CD14-positive monocyte (primary cell): ENCODE results near the gene GNB3. TPM values are rescaled to one million over a fixed set of nuclear protein-coding genes. Genes with fewer than 3 reads are reported as not detected.

Experiments
- DNase-seq, 3 donors: peaks; one replicate each; pipeline ENCODE4 v3.0.0-alpha.2; 2011 to 2022
- H2AFZ ChIP-seq: 2 replicates; pipeline ENCODE4 v1.6.0; 2012; ENCODE audit warnings: mild to moderate bottlenecking, low read depth, low read length, inconsistent platforms; ENCODE audit not compliant: insufficient read depth, poor library complexity, severe bottlenecking
- H3K27ac ChIP-seq, 2 donors: 1 replicate in 1 of 2; 2 replicates in 1 of 2; pipeline ENCODE4 v1.5.1; 2012 to 2013; ENCODE audit warnings: low read length in 2 of 2, control low read depth in 1 of 2, inconsistent platforms in 1 of 2, low read depth in 1 of 2, mild to moderate bottlenecking in 1 of 2
- H3K27me3 ChIP-seq, 2 donors: one replicate each; pipeline versions ENCODE4 v1.6.0 to v1.6.1; 2011 to 2013; ENCODE audit warnings: low read length in 2 of 2; ENCODE audit not compliant: control insufficient read depth in 2 of 2, insufficient read depth in 2 of 2
- H3K36me3 ChIP-seq, 2 donors: replicated peaks in 1 of 2; 1 replicate in 1 of 2; 2 replicates in 1 of 2; pipeline versions ENCODE4 v1.5.1 to v1.6.1; 2012 to 2013; ENCODE audit warnings: low read length in 2 of 2, control low read depth in 1 of 2, inconsistent platforms in 1 of 2, mild to moderate bottlenecking in 1 of 2; ENCODE audit not compliant: insufficient read depth in 2 of 2, control insufficient read depth in 1 of 2
- H3K4me1 ChIP-seq, 2 donors: 1 replicate in 1 of 2; 2 replicates in 1 of 2; pipeline versions ENCODE4 v1.5.1 to v1.6.1; 2012 to 2013; ENCODE audit warnings: low read length in 2 of 2, control low read depth in 1 of 2, inconsistent platforms in 1 of 2, mild to moderate bottlenecking in 1 of 2, moderate library complexity in 1 of 2; ENCODE audit not compliant: insufficient read depth in 2 of 2, control insufficient read depth in 1 of 2
- H3K4me2 ChIP-seq: replicated peaks from 2 replicates; pipeline ENCODE3; 2012; ENCODE audit warnings: low read length, moderate library complexity, mild to moderate bottlenecking; ENCODE audit not compliant: poor library complexity, severe bottlenecking; ENCODE audit errors: extremely low read depth
- H3K4me3 ChIP-seq, 3 experiments: fragments of 200-600 bp in 1 of 3; sonication (generic) in 1 of 3; replicated peaks in 1 of 3; 1 replicate in 2 of 3; 2 replicates in 1 of 3; pipeline ENCODE4 v1.5.1; 2011 to 2013; ENCODE audit warnings: low read length in 3 of 3, mild to moderate bottlenecking in 3 of 3, control low read depth in 2 of 3, low read depth in 2 of 3, inconsistent platforms in 1 of 3, moderate library complexity in 1 of 3
- H3K79me2 ChIP-seq: 2 replicates; pipeline ENCODE4 v1.6.0; 2012; ENCODE audit warnings: mild to moderate bottlenecking, control low read depth, inconsistent platforms, low read length, moderate library complexity; ENCODE audit not compliant: insufficient read depth
- H3K9ac ChIP-seq: 2 replicates; pipeline ENCODE4 v1.6.0; 2017; ENCODE audit warnings: low read length, mild to moderate bottlenecking; ENCODE audit not compliant: insufficient read depth, poor library complexity, severe bottlenecking
- H3K9me3 ChIP-seq, 2 donors: replicated peaks in 1 of 2; 1 replicate in 1 of 2; 2 replicates in 1 of 2; pipeline versions ENCODE4 v1.5.1 to v1.6.1; 2012 to 2013; ENCODE audit warnings: low read length in 2 of 2, control low read depth in 1 of 2; ENCODE audit not compliant: control insufficient read depth in 1 of 2, insufficient read depth in 1 of 2
- H4K20me1 ChIP-seq: 2 replicates; pipeline ENCODE4 v1.6.0; 2012; ENCODE audit warnings: mild to moderate bottlenecking, low read length, control low read depth, moderate library complexity; ENCODE audit not compliant: insufficient read depth
- H3K27ac Mint-ChIP-seq, 7 donors: one replicate each; pipeline ENCODE4 v1.8.0; 2020; ENCODE audit warnings: mild to moderate bottlenecking in 7 of 7, mixed read lengths in 7 of 7, moderate library complexity in 6 of 7, inconsistent platforms in 2 of 7
- H3K27me3 Mint-ChIP-seq, 3 donors: one replicate each; pipeline ENCODE4 v1.8.0; 2021 to 2022; ENCODE audit warnings: low read depth in 3 of 3, mild to moderate bottlenecking in 3 of 3, mixed read lengths in 3 of 3, moderate library complexity in 3 of 3, inconsistent platforms in 1 of 3
- H3K36me3 Mint-ChIP-seq, 2 donors: one replicate each; pipeline ENCODE4 v1.8.0; 2020; ENCODE audit warnings: mixed read lengths in 2 of 2, inconsistent platforms in 1 of 2, mild to moderate bottlenecking in 1 of 2
- H3K4me1 Mint-ChIP-seq: one replicate; pipeline ENCODE4 v1.8.0; 2020; ENCODE audit warnings: mild to moderate bottlenecking, mixed read lengths
- H3K4me3 Mint-ChIP-seq, 2 donors: one replicate each; pipeline ENCODE4 v1.8.0; 2020; ENCODE audit warnings: mild to moderate bottlenecking in 2 of 2, mixed read lengths in 2 of 2, moderate library complexity in 1 of 2
- H3K9me3 Mint-ChIP-seq, 7 donors: one replicate each; pipeline ENCODE4 v1.8.0; 2020 to 2022; ENCODE audit warnings: mixed read lengths in 7 of 7, mild to moderate bottlenecking in 6 of 7, moderate library complexity in 6 of 7, inconsistent platforms in 2 of 7
- CTCF ChIP-seq: fragments of 200-600 bp; IDR thresholded peaks from one replicate; pipeline ENCODE4 v1.8.0; 2022; ENCODE audit warnings: antibody characterized with exemption, mild to moderate bottlenecking
- WGBS: methylation state at CpG from one replicate; pipeline ENCODE4 v1.1.5; 2013; ENCODE audit warnings: missing lambda C conversion rate; ENCODE audit not compliant: insufficient coverage; 5-methylcytosine and 5-hydroxymethylcytosine counted together
- intact Hi-C, 2 donors: fragments of 100-400 bp; cut with micrococcal nuclease; formaldehyde crosslinking; loops; one replicate each; pipeline versions ENCODE4 v1.15.0 to v1.15.1; 2023
- polyA plus RNA-seq, 3 donors: library from polyadenylated mRNA; depleted of rRNA in 1 of 3; unstranded in 2 of 3; stranded (reverse) in 1 of 3; fragments of 300-500 nt in 2 of 3; fragments of >200 nt in 1 of 3; fragmentation: Illumina TruSeq in 2 of 3; gene quantifications; 1 replicate in 2 of 3; 2 replicates in 1 of 3; pipeline ENCODE4 v1.2.3, GENCODE V29; 2012 to 2021

The GNB3 gene
- polyA plus RNA-seq, 3 donors = 0.31 TPM; not detected in 2

GRCh38 chr12:6816598-6816997 lies 24.1 kb upstream of the GNB3 start:
- Mint-ChIP-seq H3K9me3 (peaks cover 0 to 2% (median 0%) of the 10 kb centered on the region in 7 donors), H3K36me3 (peaks cover 60 to 66% of the 10 kb centered on the region in 2 donors), H3K4me1 (peaks cover 32% of the 10 kb centered on the region), H3K4me3 (no peak overlapping the region), H3K27me3 (peaks cover 0 to 2% (median 1%) of the 10 kb centered on the region in 3 donors), H3K27ac (no peak overlapping the region)
- intact Hi-C loops = no loop called here
- Histone ChIP-seq H3K27me3 (no peaks in the 10 kb centered on the region), H3K9me3 (no peaks in the 10 kb centered on the region), H3K36me3 (peaks cover 60 to 66% of the 10 kb centered on the region in 2 donors), H4K20me1 (peaks cover 67% of the 10 kb centered on the region), H3K4me2 (no peak overlapping the region), H2AFZ (no peak overlapping the region), H3K4me1 (peaks cover 24 to 33% of the 10 kb centered on the region in 2 donors), H3K27ac (no peak overlapping the region), H3K9ac (no peak overlapping the region), H3K79me2 (no peaks in the 10 kb centered on the region), H3K4me3 (no peak overlapping the region)
- no peak for DNase-seq
- WGBS = 92% methylated on average over 3 of the region's 3 CpGs
- TF ChIP-seq CTCF = no peak

- Histone ChIP-seq H3K27me3 (peaks cover 0 to 2% of the 10 kb centered on the region in 2 donors), H3K4me3 (no peak overlapping the region), H3K79me2 (peaks cover 2% of the 10 kb centered on the region), H2AFZ (no peak overlapping the region), H3K4me2 (no peak overlapping the region), H3K9ac (no peak overlapping the region), H3K36me3 (peaks cover 60 to 66% of the 10 kb centered on the region in 2 donors), H3K9me3 (no peaks in the 10 kb centered on the region), H4K20me1 (peaks cover 62% of the 10 kb centered on the region), H3K4me1 (peaks cover 25 to 34% of the 10 kb centered on the region in 2 donors), H3K27ac (no peak overlapping the region)
- H3K4me3 Mint-ChIP-seq = no peak overlapping the region
- H3K4me1 Mint-ChIP-seq = peaks cover 33% of the 10 kb centered on the region
- peaks cover 60 to 66% of the 10 kb centered on the region in 2 donors for H3K36me3 Mint-ChIP-seq
- no peak for TF ChIP-seq CTCF
- intact Hi-C loops = no loop called here
- H3K27ac Mint-ChIP-seq = no peak overlapping the region
- peaks cover 0 to 2% (median 0%) of the 10 kb centered on the region in 7 donors for H3K9me3 Mint-ChIP-seq
- WGBS = 98% methylated on average over 7 of the region's 8 CpGs
- H3K27me3 Mint-ChIP-seq = peaks cover 0 to 2% (median 1%) of the 10 kb centered on the region in 3 donors
- DNase-seq = peak in 1 of 3 donors; percentile 1
Measured at GRCh38 chr12:6817098-6817497, 23.6 kb upstream of the GNB3 start.
